Activated naive CD8-positive, alpha-beta T cell treated with anti-CD3 and anti-CD28 coated beads, Interleukin-2, amount 50 U/mL, for 24 hours (primary cell): ENCODE measurements around the gene PDE4D.
"Not testable (repeated sequence)": the region's sequence is repeated elsewhere in the genome, so short reads cannot be mapped to it uniquely, and the experiment has no call there.

Experiments
- ATAC-seq: fragments of 150-1000 bp; cut with Tn5 transposase; one replicate; pipeline ENCODE4 v1.10.0; 2021
- DNase-seq: peaks from one replicate; pipeline ENCODE4 v3.0.0; 2021
- H3K27ac Mint-ChIP-seq: one replicate; pipeline ENCODE4 v1.8.0; 2021; ENCODE audit warnings: mild to moderate bottlenecking, mixed read lengths
- H3K27me3 Mint-ChIP-seq: one replicate; pipeline ENCODE4 v1.8.0; 2021; ENCODE audit warnings: mixed read lengths
- H3K36me3 Mint-ChIP-seq: one replicate; pipeline ENCODE4 v1.8.0; 2021; ENCODE audit warnings: low read depth, mixed read lengths
- H3K4me1 Mint-ChIP-seq: one replicate; pipeline ENCODE4 v1.8.0; 2021; ENCODE audit warnings: mixed read lengths
- H3K4me3 Mint-ChIP-seq: one replicate; pipeline ENCODE4 v1.8.0; 2021; ENCODE audit warnings: mild to moderate bottlenecking, moderate library complexity, mixed read lengths
- H3K9me3 Mint-ChIP-seq: one replicate; pipeline ENCODE4 v1.8.0; 2021; ENCODE audit warnings: mixed read lengths

Gene PDE4D

DNA sequence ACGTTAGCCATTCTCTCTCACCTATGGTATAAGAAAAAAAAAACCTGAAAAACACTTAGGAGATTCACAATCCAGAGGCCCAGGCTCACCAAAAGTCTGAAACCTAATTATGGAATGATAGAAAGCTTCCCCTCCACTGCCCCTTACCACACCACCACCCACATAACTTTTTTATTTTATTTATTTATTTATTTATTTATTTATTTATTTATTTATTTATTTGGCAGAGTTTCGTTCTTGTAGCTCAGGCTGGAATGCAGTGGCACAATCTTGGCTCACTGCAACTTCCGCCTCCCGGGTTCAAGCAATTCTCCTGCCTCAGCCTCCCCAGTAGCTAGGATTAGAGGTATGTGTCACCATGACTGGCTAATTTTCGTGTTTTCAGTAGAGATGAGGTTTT, 299.4 kb downstream of the PDE4D start:
- not testable (repeated sequence) for H3K27ac Mint-ChIP-seq, H3K36me3 Mint-ChIP-seq, H3K9me3 Mint-ChIP-seq, DNase-seq, H3K27me3 Mint-ChIP-seq, H3K4me3 Mint-ChIP-seq, ATAC-seq
- H3K4me1 Mint-ChIP-seq = peaks cover 20% of the 10 kb centered on the region

DNA sequence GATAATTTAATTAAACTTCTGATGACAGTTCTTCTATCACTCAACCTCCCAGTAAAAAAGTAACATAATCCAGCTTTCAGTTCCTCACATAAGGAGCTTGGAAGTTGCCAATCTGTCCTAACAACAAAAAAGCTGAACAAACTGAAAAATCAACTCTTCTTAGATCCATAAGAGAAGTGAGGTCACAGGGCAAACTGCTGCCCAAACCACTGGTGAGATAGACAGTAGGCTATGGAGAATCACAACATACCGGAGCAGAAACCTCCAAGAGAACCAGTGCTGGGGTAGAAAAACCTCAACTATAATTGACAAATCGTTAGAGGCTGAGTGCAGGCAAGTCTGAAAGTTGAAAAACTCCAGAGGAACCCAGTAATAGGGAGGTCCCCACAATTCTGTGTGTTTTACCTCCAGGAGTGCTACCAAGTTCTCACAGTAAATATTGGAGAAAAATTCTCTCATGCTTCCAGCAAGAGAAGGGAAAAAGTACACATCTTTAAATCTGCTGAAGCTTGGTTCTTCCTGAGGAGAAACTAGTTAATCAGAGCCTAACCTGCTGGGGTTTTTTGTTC, 300.0 kb downstream of the PDE4D start:
- H3K27me3 Mint-ChIP-seq = no peaks in the 10 kb centered on the region
- ATAC-seq (no peak), DNase-seq (no peak)
- H3K36me3 Mint-ChIP-seq = no peaks in the 10 kb centered on the region
- H3K9me3 Mint-ChIP-seq = peaks cover 9% of the 10 kb centered on the region
- no peak overlapping the region for H3K27ac Mint-ChIP-seq
- no peak overlapping the region for H3K4me3 Mint-ChIP-seq
- H3K4me1 Mint-ChIP-seq = peaks cover 19% of the 10 kb centered on the region

DNA sequence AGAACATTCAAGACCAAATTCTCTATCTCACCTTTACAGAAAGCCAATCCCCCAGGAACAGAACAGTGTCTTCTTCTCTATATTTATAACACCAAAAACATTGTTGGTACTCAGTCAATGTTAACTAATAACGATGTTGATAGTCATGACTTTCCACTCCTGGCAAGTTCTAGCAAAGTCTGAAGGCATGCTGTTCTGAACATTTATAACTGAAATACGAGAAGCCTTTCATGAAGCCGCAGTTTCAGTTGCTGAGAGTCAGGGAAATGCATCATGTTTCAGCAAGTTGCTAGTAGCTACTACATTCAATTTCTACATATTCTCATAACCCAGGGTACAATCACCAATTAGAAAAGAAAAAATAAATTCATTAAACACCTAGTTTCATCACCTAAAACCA, 301.4 kb downstream of the PDE4D start:
- Mint-ChIP-seq H3K36me3 (no peaks in the 10 kb centered on the region), H3K27me3 (peaks cover 7% of the 10 kb centered on the region), H3K27ac (no peak overlapping the region), H3K4me1 (peaks cover 20% of the 10 kb centered on the region), H3K4me3 (no peak overlapping the region), H3K9me3 (peaks cover 9% of the 10 kb centered on the region)
- ATAC-seq (no peak), DNase-seq (no peak)

DNA sequence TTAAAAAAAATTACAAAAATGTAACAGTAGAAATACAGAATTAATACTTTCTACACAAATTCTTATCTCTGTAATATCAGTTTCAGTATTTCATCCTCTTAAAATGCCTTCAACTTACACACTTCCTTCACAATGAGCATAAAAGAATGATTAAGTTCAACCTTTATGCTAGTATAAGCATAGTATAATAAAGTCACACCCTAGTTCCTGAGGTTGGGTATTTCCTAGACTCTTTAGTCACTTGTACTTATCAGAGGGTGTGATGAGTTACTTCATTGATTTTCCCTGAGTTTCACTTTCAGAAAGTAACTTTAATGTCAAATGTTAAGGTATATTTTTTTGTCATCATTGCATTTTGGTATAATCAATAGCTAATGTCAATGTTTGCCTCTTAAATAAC, 302.4 kb downstream of the PDE4D start:
- Mint-ChIP-seq H3K27ac (no peak overlapping the region), H3K4me1 (peaks cover 20% of the 10 kb centered on the region)
- peak; percentile 98 for ATAC-seq

DNA sequence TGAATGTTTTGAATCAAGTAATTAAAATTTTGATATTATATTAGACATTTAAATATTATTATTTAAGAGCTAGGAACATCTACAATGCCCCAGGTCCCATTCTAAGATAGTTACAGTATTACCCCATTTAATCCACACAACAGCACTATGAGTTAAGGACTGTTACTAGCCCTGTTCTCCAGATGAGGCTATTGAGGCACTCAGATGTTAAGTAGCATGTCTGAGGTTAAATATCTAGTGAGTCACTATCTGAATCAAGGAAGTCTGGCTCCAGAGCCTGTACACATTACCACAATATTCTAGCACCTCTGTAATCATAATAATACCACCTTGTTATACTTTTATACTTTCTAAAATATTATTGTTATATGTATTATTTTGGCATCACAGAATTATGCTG, 304.6 kb downstream of the PDE4D start:
- Mint-ChIP-seq H3K4me1 (peaks cover 20% of the 10 kb centered on the region), H3K27ac (no peak overlapping the region), H3K27me3 (peaks cover 16% of the 10 kb centered on the region), H3K9me3 (no peaks in the 10 kb centered on the region), H3K36me3 (no peaks in the 10 kb centered on the region), H3K4me3 (no peak overlapping the region)
- no peak for DNase-seq
- ATAC-seq = no peak

More for the DNA sequence above, 302.4 kb downstream of the PDE4D start:
- no peak for DNase-seq
- no peaks in the 10 kb centered on the region for H3K36me3 Mint-ChIP-seq
- H3K27me3 Mint-ChIP-seq = peaks cover 16% of the 10 kb centered on the region
- H3K9me3 Mint-ChIP-seq = peaks cover 9% of the 10 kb centered on the region
- no peak overlapping the region for H3K4me3 Mint-ChIP-seq

DNA sequence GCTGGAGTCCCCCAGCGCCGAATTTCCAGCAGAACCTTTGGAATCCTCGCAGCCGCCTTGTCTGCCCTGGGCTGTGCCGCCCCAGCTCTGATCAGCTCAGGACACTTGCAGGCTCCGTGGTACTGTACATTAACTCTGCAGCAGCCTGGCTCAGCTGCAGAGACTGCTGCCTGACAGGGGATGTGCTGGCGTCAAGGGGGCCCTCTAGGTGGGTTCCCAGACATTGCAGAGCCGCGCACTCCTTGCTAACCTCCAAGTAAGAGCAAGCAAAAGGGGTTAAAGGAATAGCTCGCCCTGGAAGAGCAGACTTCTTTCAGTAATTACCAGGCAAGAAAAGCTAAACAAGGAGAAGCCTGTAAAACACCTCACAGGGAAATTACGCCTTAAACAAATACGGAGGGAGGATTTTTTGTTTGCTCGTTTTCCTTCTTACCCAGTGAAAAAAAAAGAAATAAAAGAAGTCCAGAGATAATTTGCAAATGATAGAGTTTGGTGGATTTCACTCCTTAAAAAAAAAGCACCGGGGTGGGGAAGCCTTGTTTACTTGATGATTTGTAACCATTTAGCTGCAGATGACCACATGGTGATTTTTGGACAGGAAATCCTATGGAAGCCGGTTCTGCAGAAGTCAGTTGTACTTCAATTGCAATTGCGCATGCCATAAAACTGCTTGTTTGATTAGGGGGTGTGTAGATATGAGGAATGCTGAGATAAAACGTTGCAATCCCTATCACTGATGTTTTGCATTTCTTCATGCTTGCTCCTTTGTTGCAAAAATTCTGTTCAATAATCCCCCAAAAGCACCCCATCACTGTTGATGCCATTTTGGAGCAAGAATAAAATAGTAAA, 305.8 kb downstream of the PDE4D start:
- Mint-ChIP-seq H3K4me1 (peaks cover 20% of the 10 kb centered on the region), H3K27me3 (peaks cover 16% of the 10 kb centered on the region), H3K9me3 (no peaks in the 10 kb centered on the region), H3K4me3 (no peak overlapping the region), H3K36me3 (no peaks in the 10 kb centered on the region), H3K27ac (no peak overlapping the region)
- DNase-seq (no peak), ATAC-seq (no peak)

DNA sequence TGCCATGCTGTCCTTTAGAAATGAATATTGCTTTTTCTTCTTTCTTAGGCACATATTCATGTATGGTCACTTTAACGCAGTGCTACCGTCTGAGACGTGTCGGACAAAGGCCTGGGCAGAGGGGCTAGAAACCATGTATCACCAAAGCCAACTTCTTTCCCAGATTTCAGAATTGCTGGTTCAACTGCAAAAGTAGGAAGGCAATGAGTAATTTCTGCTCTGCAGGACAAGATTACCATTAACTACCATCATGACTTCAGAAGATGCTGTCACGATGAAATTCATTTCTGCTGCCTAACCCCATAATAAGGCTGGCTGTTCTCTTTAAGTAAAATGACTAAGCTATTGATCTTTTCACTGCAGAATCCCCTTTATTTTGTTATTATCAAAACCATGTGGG, 306.7 kb downstream of the PDE4D start:
- no peak for DNase-seq

DNA sequence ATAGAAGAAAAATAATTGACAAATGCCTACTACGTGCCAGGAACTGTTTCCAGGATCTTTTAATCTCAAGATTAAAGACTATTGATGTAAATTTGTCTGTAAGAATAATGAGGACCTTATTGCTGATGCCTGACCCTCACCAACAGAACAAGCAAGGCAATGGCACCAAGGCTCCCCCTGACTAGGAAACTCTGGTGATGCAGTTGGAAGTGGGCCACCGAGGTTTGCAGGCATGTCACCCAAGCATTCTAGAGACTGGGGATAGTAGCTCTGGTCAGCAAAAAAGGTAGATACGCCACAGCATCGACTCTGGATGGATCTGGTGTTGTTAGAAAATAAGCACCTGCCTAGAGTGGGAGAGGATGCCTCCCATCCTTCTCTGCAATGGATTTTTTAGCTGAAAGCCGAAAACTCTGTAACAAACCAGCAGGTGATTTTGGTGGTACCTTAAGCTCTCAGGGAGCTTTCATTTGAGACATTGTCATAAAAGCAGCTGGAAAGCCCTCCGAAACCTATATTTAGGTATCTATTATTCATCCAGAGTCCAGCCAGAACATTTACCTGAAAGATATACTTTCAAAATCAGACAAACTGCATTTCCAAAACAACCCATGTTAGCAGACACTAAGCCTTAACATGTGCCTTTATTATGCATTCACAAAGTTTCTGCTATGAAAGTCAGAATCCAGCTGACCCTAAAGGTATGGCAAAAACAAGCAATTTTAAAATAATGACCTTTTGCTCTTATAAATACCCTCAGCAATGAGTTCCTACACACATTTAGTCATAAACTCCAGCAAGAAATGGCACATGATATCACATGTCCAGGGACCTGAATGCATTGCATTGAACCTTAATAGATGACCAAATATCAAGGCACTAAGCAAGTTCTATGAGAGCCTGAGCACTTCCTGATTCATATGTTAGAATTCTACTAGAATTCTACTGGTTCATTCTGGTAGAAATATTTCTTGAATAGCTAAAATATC, 308.4 kb downstream of the PDE4D start:
- ATAC-seq = no peak
- no peak overlapping the region for H3K27ac Mint-ChIP-seq

More for the DNA sequence above, 306.7 kb downstream of the PDE4D start:
- Mint-ChIP-seq H3K27ac (no peak overlapping the region), H3K4me3 (no peak overlapping the region), H3K27me3 (peaks cover 16% of the 10 kb centered on the region), H3K9me3 (no peaks in the 10 kb centered on the region), H3K36me3 (no peaks in the 10 kb centered on the region), H3K4me1 (peaks cover 16% of the 10 kb centered on the region)
- ATAC-seq = no peak

DNA sequence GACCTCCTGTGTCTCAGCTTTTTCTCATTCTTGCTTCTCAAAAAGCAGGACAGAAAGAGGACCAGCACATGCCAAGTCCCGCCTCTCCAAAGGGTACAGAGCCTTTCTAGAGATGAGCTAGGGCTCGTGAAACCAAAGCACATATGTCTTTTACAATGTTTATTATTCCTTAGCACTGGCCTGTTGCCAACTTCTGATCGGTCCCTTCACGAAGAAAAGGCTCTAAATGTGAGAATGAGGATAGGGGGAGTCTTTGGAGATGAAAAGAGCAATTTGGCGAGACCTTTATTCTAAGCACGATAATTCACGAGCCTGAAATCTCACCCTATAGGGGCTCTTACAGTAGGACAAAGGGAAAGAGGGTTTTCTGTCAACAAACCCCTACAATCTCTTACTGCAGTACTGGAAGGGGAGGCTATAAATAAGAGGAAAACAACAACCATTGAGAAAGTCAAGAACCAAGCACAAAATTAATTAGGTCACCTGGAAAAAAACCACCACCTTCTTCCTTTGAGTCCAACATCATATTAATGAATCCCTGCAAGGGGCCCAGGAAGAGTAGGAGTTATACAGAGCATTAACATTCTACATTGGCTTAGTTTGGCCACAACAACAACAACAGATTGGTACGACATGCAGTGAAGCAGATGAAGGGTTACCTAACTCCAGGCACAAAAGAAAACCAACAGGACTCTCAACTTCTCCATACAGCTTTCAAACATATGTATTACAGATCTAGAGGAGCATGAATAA, 309.5 kb downstream of the PDE4D start:
- Mint-ChIP-seq H3K4me1 (peaks cover 2% of the 10 kb centered on the region), H3K36me3 (no peaks in the 10 kb centered on the region), H3K27me3 (peaks cover 16% of the 10 kb centered on the region), H3K27ac (no peak overlapping the region), H3K9me3 (no peaks in the 10 kb centered on the region), H3K4me3 (no peak overlapping the region)
- ATAC-seq (no peak), DNase-seq (no peak)

More for the DNA sequence above, 308.4 kb downstream of the PDE4D start:
- DNase-seq = no peak
- H3K36me3 Mint-ChIP-seq = no peaks in the 10 kb centered on the region
- peaks cover 16% of the 10 kb centered on the region for H3K27me3 Mint-ChIP-seq
- H3K4me1 Mint-ChIP-seq = peaks cover 3% of the 10 kb centered on the region
- no peaks in the 10 kb centered on the region for H3K9me3 Mint-ChIP-seq
- no peak overlapping the region for H3K4me3 Mint-ChIP-seq

DNA sequence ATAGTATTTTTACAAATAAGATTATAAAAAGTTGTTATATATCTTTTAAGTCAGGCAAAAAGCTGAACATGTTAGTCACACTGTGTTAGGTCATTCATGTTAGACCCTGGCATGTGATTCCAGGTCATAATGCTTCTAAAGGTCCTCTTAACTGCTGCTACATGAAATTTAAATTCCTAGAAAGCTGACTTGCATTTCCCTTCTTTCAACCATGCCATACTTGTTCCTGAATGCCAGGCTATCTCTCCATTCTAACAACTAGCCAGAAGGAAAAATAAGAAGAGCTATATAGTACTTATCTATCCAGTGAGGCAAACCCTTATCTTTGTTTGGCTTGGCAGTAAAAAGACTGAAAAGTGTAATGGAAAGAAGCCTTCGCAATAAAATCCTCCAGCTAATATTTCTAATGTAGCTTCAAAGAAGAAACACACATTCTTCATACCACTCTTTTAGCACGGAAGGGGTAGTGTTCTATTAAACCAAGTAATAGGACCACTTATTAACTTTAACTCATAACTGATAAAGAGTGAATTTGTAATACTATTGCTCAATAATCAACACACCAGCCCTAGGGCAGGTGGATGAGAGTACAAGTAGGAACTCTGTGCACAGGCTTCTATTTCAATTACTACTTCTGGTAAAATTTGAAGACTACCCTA, 310.2 kb downstream of the PDE4D start:
- ATAC-seq (no peak), DNase-seq (no peak)
- Mint-ChIP-seq H3K27me3 (peaks cover 16% of the 10 kb centered on the region), H3K4me1 (peaks cover 2% of the 10 kb centered on the region), H3K36me3 (no peaks in the 10 kb centered on the region), H3K9me3 (no peaks in the 10 kb centered on the region), H3K27ac (no peak overlapping the region), H3K4me3 (no peak overlapping the region)

DNA sequence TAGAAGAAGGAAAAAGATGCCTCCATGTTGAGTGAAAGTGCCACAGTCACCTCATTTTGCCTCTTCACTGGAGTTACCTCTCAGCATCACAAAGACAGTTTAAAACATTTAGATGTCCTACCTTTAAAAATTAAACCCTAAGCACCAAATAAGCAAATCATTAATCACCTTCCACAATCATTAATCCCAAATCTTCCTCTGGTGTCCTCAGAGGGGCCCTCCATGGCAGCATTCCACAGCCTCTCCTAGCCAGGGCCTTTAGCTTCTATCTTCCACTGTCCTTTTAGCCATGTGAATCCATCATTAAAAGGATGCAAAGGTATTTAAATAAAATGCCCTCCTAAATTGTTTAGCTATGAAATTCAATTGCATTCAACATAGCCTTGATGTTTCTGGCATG, 310.8 kb downstream of the PDE4D start:
- Mint-ChIP-seq H3K9me3 (no peaks in the 10 kb centered on the region), H3K27me3 (peaks cover 15% of the 10 kb centered on the region), H3K4me3 (no peak overlapping the region), H3K27ac (no peak overlapping the region), H3K36me3 (no peaks in the 10 kb centered on the region), H3K4me1 (peaks cover 2% of the 10 kb centered on the region)
- no peak for ATAC-seq
- no peak for DNase-seq

DNA sequence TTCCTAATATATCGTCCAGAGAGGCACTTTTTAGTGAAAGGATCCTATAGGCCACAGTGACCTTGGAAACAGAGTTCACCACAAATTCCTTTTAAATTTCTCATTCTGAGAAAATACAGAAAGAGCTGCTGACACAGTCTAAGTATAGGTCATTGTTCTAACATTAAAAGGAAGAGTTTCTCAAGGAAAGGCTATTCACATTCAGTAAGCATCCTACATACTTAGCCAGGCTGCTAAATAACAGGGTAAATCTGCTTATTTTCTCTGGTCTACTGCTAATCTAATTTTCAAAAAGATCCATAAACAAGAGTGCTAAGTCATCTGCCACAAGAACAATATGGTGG, 313.7 kb downstream of the PDE4D start:
- no peak for ATAC-seq
- no peaks in the 10 kb centered on the region for H3K4me1 Mint-ChIP-seq
- no peak overlapping the region for H3K27ac Mint-ChIP-seq
- H3K27me3 Mint-ChIP-seq = no peaks in the 10 kb centered on the region
- no peak for DNase-seq
- no peak overlapping the region for H3K4me3 Mint-ChIP-seq
- H3K36me3 Mint-ChIP-seq = no peaks in the 10 kb centered on the region
- H3K9me3 Mint-ChIP-seq = no peaks in the 10 kb centered on the region

DNA sequence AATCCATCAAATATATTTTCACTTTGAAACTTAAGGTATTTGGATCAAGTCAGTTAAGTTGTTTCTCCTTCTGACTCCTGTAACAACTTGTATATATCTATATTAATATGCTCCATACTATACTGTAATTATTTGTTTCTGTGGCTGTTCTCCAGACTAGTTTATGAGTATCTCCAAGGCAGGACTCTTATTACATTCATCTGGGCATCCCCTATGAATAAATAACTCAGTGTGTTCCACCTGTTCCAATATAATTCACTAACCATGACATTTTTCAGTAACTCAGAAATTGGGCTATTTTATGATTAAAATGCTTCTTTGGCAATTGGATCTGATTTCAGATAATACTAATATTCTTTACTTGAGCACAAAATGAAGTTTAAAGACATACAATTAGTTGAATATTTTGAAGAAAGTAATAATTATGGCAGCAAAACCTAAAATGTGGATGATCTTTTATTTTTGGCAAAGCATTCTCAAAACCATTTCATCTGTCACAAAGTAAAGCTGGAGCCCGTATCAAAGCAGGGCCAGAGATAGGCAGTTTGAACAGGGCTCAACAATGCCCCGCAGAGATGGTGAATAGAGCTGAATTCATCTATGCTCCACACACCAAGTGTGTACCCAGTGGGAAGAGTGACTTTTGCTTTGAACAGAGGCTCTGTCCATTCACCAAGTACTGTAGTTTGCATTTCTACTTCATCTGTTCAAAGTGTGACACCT, 314.3 kb downstream of the PDE4D start:
- Mint-ChIP-seq H3K27ac (no peak overlapping the region), H3K9me3 (no peaks in the 10 kb centered on the region), H3K4me3 (no peak overlapping the region), H3K27me3 (peaks cover 2% of the 10 kb centered on the region), H3K36me3 (no peaks in the 10 kb centered on the region), H3K4me1 (peaks cover 2% of the 10 kb centered on the region)
- ATAC-seq (no peak), DNase-seq (no peak)
